Thyroid gland (tissue), 4 donors: ENCODE data around the gene CCDC38. TPM values are rescaled to one million over a fixed set of nuclear protein-coding genes. Genes with fewer than 3 reads are reported as not detected.
"Not testable (repeated sequence)": the region's sequence is repeated elsewhere in the genome, so short reads cannot be mapped to it uniquely, and the experiment has no call there.

Experiments used
- DNase-seq, 2 donors: peaks; one replicate each; pipeline ENCODE4 v3.0.0-alpha.2; 2019
- H3K27ac ChIP-seq, 3 donors: fragments of 200-600 bp; sonication (generic); 1 replicate in 2 of 3; 2 replicates in 1 of 3; pipeline ENCODE4 v1.5.1; 2016 to 2019; ENCODE audit warnings: mild to moderate bottlenecking in 1 of 3, moderate library complexity in 1 of 3
- H3K27me3 ChIP-seq: fragments of 200-600 bp; sonication (generic); one replicate; pipeline ENCODE4 v1.5.1; 2019
- H3K36me3 ChIP-seq, 2 donors: fragments of 200-600 bp; sonication (generic); one replicate each; pipeline ENCODE4 v1.5.1; 2016 to 2019
- H3K4me1 ChIP-seq, 2 donors: fragments of 200-600 bp; sonication (generic); one replicate each; pipeline ENCODE4 v1.5.1; 2017 to 2019
- H3K4me3 ChIP-seq, 3 donors: fragments of 200-600 bp; sonication (generic); replicated peaks in 1 of 3; 1 replicate in 2 of 3; 2 replicates in 1 of 3; pipeline ENCODE4 v1.5.1; 2016; ENCODE audit warnings: mild to moderate bottlenecking in 1 of 3
- H3K9me3 ChIP-seq: fragments of 200-600 bp; sonication (generic); one replicate; pipeline ENCODE4 v1.5.1; 2017
- POLR2A ChIP-seq, 2 donors: fragments of 450-650 bp; IDR thresholded peaks; one replicate each; pipeline ENCODE4 v1.6.1; 2017; ENCODE audit warnings: antibody characterized with exemption in 2 of 2, mild to moderate bottlenecking in 2 of 2, moderate library complexity in 1 of 2
- WGBS, 2 donors: methylation state at CpG; one replicate each; pipeline ENCODE4 v1.1.5; 2017; 5-methylcytosine and 5-hydroxymethylcytosine counted together
- intact Hi-C: fragments of 100-400 bp; cut with DNase I; formaldehyde crosslinking; loops from one replicate; pipeline ENCODE4 v1.15.1; 2023
- total RNA-seq, 4 donors: library from RNA; depleted of rRNA; stranded (reverse); fragments of >200 nt; gene quantifications; one replicate each; pipeline ENCODE4 v1.2.3, GENCODE V29; 2016
- TF ChIP-seq, protein P1 (sequence below), 6 experiments: fragments of 200-600 bp in 3 of 6; fragments of 450-650 bp in 3 of 6; sonication (generic) in 3 of 6; IDR thresholded peaks; one replicate each; pipeline ENCODE4 v1.5.1; 2016 to 2019; ENCODE audit warnings: antibody characterized with exemption in 6 of 6, mild to moderate bottlenecking in 2 of 6, inconsistent platforms in 1 of 6, moderate library complexity in 1 of 6

The CCDC38 gene
- total RNA-seq, 4 donors from 2014 or later: 0.67 TPM; not detected in 3

DNA sequence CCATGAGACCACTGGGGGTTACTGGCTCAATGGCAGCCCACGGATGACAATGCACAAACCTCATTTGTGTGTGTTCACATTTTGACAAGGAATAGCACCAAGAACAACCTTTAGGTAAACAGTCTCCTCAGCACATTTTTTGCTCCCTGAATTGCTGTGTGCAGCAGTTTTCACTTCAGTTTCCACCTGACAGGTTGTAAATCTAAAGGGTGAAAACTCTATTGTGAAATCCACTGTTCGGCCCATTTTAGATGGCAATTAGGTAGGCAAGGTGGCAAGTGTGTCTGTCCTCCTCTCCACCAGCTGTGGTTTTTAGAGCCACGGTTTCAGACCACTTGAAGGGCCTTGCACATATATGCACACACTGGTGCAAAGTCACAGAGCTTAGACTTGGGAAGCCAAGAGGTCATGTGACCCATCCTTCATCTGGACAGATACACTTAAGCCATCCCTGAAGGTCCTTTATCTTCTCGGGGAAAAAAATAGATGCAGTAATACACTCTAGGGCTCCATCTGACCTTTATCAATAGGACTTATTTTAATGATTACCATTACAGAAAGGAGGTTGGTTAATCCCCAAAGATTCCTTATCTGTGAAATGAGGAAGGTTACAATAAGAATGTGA is 30.5 kb upstream of the CCDC38 start:
- no peaks in the 10 kb centered on the region for H3K27me3 ChIP-seq
- DNase-seq: no peak
- intact Hi-C loops: no loop called here
- H3K4me1 ChIP-seq: no peaks in the 10 kb centered on the region
- WGBS, 2 donors: 60 to 68% methylated on average over 4 of the region's 4 CpGs
- no peak overlapping the region for H3K27ac ChIP-seq
- TF ChIP-seq POLR2A (IDR thresholded peaks at IDR 0.05): no peak
- TF ChIP-seq, protein P1, sequence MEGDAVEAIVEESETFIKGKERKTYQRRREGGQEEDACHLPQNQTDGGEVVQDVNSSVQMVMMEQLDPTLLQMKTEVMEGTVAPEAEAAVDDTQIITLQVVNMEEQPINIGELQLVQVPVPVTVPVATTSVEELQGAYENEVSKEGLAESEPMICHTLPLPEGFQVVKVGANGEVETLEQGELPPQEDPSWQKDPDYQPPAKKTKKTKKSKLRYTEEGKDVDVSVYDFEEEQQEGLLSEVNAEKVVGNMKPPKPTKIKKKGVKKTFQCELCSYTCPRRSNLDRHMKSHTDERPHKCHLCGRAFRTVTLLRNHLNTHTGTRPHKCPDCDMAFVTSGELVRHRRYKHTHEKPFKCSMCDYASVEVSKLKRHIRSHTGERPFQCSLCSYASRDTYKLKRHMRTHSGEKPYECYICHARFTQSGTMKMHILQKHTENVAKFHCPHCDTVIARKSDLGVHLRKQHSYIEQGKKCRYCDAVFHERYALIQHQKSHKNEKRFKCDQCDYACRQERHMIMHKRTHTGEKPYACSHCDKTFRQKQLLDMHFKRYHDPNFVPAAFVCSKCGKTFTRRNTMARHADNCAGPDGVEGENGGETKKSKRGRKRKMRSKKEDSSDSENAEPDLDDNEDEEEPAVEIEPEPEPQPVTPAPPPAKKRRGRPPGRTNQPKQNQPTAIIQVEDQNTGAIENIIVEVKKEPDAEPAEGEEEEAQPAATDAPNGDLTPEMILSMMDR (IDR thresholded peaks at IDR 0.05): no peak
- no peaks in the 10 kb centered on the region for H3K9me3 ChIP-seq
- H3K4me3 ChIP-seq: no peak overlapping the region
- H3K36me3 ChIP-seq: no peaks in the 10 kb centered on the region

DNA sequence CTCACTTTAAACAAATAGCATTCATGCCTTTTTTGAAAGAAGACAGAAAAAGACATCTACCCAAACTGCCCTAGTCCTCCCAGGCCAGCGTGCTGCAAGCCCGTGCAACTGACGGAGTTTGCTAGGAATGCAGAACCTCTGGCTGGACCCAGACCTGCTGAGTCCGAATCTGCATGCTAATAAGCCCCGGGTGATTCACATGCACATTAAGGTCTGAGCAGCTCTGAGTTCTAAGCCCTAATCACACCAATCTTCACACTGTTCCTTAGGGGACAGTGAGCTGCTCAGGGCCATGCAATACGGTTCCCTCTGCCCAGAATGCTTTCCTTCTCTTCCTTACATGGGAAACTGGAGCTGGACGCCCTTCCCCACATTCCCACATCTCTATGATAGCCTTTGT is 28.5 kb upstream of the CCDC38 start:
- Histone ChIP-seq H3K27ac (no peak overlapping the region), H3K9me3 (no peaks in the 10 kb centered on the region), H3K4me1 (no peaks in the 10 kb centered on the region), H3K27me3 (no peaks in the 10 kb centered on the region), H3K36me3 (no peaks in the 10 kb centered on the region), H3K4me3 (no peak overlapping the region)
- intact Hi-C loops: no loop called here
- 66 to 72% methylated on average over 7 of the region's 7 CpGs for WGBS, 2 donors
- TF ChIP-seq, protein P1 (IDR thresholded peaks at IDR 0.05): no peak
- no peak for TF ChIP-seq POLR2A (IDR thresholded peaks at IDR 0.05)
- no peak for DNase-seq

DNA sequence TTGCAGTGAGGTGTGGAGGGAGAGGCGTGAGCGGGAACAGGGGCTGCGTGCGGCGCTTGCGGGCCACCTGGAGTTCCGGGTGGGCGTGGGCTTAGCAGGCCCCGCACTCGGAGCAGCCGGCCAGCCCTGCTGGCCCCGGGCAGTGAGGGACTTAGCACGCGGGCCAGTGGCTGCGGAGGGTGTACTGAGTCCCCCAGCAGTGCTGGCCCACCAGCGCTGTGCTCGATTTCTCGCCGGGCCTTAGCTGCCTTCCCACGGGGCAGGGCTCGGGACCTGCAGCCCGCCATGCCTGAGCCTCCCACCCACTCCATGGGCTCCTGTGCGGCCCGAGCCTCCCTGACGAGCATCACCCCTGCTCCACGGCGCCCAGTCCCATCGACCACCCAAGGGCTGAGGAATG is 26.7 kb upstream of the CCDC38 start:
- H3K4me1 ChIP-seq, H3K27me3 ChIP-seq, H3K4me3 ChIP-seq, intact Hi-C loops, H3K27ac ChIP-seq, DNase-seq, H3K36me3 ChIP-seq, H3K9me3 ChIP-seq: not testable (repeated sequence)
- WGBS, 2 donors: 97 to 100% methylated on average over 2 to 6 of the region's 28 CpGs

DNA sequence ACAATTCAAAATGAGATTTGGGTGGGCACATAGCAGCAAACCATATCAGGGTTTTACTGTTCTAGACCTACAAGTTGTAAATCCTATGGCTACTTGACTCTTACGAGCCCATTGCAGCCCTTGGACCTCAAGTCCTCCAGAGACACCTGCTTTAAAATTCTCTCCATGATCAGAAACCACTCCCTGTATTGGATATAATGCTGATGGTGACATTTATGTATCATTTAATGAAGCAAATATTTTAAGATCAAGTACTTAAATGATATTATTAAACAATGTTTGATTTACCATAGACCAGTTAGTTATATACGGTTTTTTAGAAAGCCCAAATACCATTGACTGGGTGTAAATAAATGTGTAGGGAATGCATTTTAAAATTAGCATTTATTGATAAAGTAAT is 24.9 kb upstream of the CCDC38 start:
- intact Hi-C loops: no loop called here
- Histone ChIP-seq H3K4me3 (no peak overlapping the region), H3K36me3 (no peaks in the 10 kb centered on the region), H3K27ac (no peak overlapping the region), H3K4me1 (no peaks in the 10 kb centered on the region), H3K27me3 (no peaks in the 10 kb centered on the region), H3K9me3 (no peaks in the 10 kb centered on the region)
- WGBS, 2 donors: 97 to 98% methylated on average over 2 of the region's 2 CpGs
- no peak for TF ChIP-seq POLR2A (IDR thresholded peaks at IDR 0.05)
- TF ChIP-seq, protein P1 (IDR thresholded peaks at IDR 0.05): no peak
- DNase-seq: no peak

DNA sequence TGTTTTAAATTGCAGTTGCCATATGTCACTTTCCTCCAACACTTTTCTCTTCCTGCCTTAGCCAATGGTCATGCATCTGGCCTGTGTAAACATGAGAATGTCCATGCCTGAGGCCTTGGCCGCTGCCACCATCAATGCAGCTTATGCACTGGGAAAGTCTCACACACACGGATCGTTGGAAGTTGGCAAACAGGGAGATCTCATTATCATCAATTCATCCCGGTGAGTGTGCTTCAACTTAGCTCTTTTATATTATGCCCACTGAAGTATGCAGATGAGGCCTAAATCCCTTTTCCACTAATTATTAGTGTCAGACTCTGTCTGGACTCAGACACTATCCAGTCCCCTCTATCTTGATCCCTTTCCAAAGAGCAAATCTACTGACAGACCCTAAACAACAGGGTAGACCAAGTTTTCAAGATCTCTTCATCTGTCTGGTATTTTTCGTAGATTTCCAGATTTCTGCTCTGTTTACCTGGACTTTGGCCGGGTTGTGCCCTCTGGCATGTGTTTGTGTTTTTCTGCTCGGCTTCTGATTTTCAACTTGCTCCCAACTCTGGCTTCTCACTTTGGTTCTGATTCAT is 24.0 kb upstream of the CCDC38 start:
- no peak for TF ChIP-seq POLR2A (IDR thresholded peaks at IDR 0.05)
- TF ChIP-seq, protein P1 (IDR thresholded peaks at IDR 0.05): no peak
- intact Hi-C loops: no loop called here
- no peak overlapping the region for H3K4me3 ChIP-seq
- no peaks in the 10 kb centered on the region for H3K9me3 ChIP-seq
- H3K27ac ChIP-seq: no peak overlapping the region
- H3K4me1 ChIP-seq: no peaks in the 10 kb centered on the region
- no peaks in the 10 kb centered on the region for H3K36me3 ChIP-seq
- DNase-seq: no peak
- no peaks in the 10 kb centered on the region for H3K27me3 ChIP-seq
- 75 to 80% methylated on average over 7 of the region's 7 CpGs for WGBS, 2 donors
